Kidney epithelial cell (primary cell): Measurements from ENCODE around the gene MPPED1. TPM values are rescaled to one million over a fixed set of nuclear protein-coding genes. Genes with fewer than 3 reads are reported as not detected.

Experiments
- DNase-seq: peaks from one replicate; pipeline ENCODE4 v3.0.0-alpha.2; 2010; ENCODE audit warnings: low read depth
- H3K27me3 ChIP-seq: 2 replicates; pipeline ENCODE4 v1.6.0; 2011; ENCODE audit warnings: low read length; ENCODE audit not compliant: control insufficient read depth, insufficient read depth
- H3K36me3 ChIP-seq: 2 replicates; pipeline ENCODE4 v1.5.1; 2011; ENCODE audit warnings: low read length; ENCODE audit not compliant: control insufficient read depth, insufficient read depth
- H3K4me3 ChIP-seq: 2 replicates; pipeline ENCODE4 v1.5.1; 2011; ENCODE audit warnings: low read depth, mild to moderate bottlenecking, control low read depth, low read length
- CTCF ChIP-seq: IDR thresholded peaks from 2 replicates; pipeline ENCODE4 v1.5.1; 2011; ENCODE audit warnings: mild to moderate bottlenecking, moderate library complexity, low read length, control low read depth, inconsistent platforms; ENCODE audit not compliant: insufficient read depth, poor library complexity, severe bottlenecking
- total RNA-seq: library from RNA; depleted of rRNA; stranded (reverse); fragments of >200 nt; gene quantifications from 2 replicates; pipeline ENCODE4 v1.2.3, GENCODE V29; 2015

The MPPED1 gene
- total RNA-seq, 1 donor from 2014 or later: not detected

DNA sequence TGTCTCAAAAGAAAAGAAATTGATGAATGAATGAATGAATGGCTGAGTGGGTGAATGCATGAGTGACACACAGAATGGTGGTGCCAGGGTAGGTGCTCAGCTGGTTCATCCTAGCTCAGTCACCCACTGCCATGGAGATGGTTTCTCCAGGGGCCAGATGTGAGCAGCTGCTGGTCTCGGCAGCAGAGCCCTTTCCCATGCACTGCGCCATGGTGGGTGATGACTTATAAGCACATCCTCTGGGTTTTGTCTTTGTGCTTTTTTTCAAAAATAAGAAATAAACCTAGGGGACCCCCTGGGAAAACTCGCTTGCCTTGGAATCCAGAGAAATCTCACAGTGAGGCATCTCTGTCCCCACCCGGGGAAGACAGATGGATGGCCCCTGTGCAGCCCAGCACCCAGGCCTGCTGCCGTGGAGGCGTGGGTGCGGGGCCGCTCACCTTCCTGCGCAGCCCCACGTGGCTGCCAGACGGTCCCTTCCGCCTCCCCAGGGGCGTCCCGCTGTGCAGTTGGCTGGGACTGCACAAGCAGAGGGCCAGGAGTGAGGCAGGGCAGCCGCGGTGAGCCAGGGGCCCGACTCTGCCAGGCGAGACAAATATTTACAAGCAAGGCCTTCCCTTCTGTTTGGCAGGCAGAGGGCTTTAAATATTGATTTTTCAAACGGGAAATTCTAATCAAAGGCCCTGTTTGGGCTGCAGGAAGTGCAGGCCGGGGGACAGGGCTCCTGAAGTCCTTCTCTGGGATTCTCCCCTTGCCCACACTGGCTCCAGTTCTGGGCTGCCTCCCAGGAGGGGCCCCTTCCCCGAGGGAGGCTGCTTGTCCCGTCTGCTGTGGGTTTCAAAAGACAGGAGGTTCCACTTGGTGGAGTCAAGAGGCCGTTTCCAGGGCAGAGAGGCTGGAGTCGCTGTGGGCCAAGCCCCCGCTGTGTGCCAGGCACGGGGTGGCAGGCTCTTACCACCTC lies 24.3 kb downstream of the MPPED1 start:
- no peak for DNase-seq
- Histone ChIP-seq H3K27me3 (peaks cover 8% of the 10 kb centered on the region), H3K36me3 (no peaks in the 10 kb centered on the region), H3K4me3 (no peak overlapping the region)
- TF ChIP-seq CTCF: no peak

- Histone ChIP-seq H3K27me3 (peaks cover 6% of the 10 kb centered on the region), H3K4me3 (no peak overlapping the region), H3K36me3 (no peaks in the 10 kb centered on the region)
- no peak for TF ChIP-seq CTCF
- no peak for DNase-seq
Measured at GRCh38 chr22:43436868-43437267, 25.1 kb downstream of the MPPED1 start.

DNA sequence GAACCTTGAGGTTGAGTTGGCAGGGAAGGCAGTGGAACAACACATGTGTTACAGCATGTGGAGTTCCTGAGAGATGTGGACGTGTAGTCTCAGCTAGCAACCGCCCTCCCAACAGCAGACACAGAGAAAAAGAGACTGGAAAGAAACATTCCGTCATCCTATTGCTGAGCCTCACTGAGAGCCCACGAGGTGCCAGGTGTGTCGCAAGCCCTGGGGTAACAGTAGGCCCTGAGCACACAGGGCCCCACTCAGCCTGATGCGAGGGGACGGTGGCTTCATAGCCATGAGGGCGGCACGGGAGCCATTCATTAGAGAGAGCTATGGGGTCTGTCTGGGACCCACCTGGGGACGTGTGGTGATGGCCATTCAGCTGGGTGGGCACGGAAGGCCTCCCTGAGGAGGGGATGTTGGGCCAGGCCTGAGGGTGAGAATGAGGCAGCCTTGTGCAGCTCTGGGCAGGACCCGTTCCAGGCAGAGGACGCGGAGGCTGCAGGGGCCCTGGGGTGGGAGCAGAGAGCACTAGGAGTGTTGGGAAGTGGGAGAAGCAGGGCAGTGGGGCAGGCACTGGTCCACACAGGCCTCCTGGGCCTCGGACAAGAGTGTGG lies 26.2 kb downstream of the MPPED1 start:
- no peak for TF ChIP-seq CTCF
- no peak for DNase-seq
- H3K27me3 ChIP-seq: peaks cover 9% of the 10 kb centered on the region
- H3K36me3 ChIP-seq: no peaks in the 10 kb centered on the region
- no peak overlapping the region for H3K4me3 ChIP-seq

DNA sequence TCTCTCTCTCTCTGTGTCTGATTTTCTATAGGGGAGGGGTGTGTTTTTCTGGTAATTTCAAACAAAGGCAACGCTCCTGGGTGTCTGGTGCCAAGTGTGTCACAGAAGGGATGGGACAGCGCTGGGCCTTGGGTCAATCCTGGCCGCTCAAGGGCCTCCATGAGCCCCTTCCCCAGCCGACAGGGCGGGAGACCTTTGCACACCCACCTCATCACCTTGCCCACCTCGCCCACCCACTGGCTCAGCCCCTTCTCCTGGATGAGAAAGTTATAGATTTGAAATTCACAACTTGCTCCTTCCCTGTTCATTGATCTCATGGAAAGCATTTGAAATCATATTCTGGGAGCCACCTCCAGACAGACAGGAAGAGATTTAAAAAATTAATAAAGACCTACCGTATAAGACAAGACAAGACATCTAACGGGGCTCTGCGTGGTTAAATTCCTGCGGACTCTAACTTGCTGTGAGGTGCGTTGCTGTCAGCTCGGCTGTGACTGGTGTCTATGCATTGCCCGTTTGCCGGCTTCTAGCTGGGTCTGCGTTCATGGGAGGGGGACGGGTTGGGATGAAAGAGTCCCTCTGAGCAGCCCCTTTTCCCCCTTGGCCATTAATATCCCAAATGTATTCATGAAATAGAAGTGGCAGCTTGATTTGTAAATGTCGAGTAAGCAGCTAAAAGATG lies 27.0 kb downstream of the MPPED1 start:
- no peak for DNase-seq
- H3K27me3 ChIP-seq: peaks cover 9% of the 10 kb centered on the region
- H3K36me3 ChIP-seq: no peaks in the 10 kb centered on the region
- no peak for TF ChIP-seq CTCF
- H3K4me3 ChIP-seq: no peak overlapping the region

- TF ChIP-seq CTCF: no peak
- no peak for DNase-seq
- no peaks in the 10 kb centered on the region for H3K36me3 ChIP-seq
- H3K4me3 ChIP-seq: no peak overlapping the region
- peaks cover 9% of the 10 kb centered on the region for H3K27me3 ChIP-seq
Measured at GRCh38 chr22:43439368-43440103, 27.7 kb downstream of the MPPED1 start.
